SK-N-SH treated with all-trans-retinoic acid at 6 μM for 48 hours (cell line): Measurements from ENCODE around the gene ELFN2.

Experiments
- ESRRG ChIP-seq: fragments of 250-450 bp; sonication (Bioruptor Pico); IDR thresholded peaks from 2 replicates; pipeline ENCODE4 v1.6.1; 2021; ENCODE audit warnings: mild to moderate bottlenecking
- OSR1 ChIP-seq: fragments of 250-450 bp; sonication (Bioruptor Pico); IDR thresholded peaks from 2 replicates; pipeline ENCODE4 v1.8.0; 2022; ENCODE audit warnings: moderate library complexity, mild to moderate bottlenecking, inconsistent platforms
- PPARA ChIP-seq: fragments of 250-450 bp; sonication (Bioruptor Pico); IDR thresholded peaks from 2 replicates; pipeline ENCODE4 v1.5.0; 2020; ENCODE audit warnings: mild to moderate bottlenecking, borderline replicate concordance
- RARB ChIP-seq: fragments of 250-450 bp; sonication (Bioruptor Pico); IDR thresholded peaks from 2 replicates; pipeline ENCODE4 v1.8.0; 2021; ENCODE audit warnings: mild to moderate bottlenecking, moderate library complexity
- SNAI2 ChIP-seq: fragments of 250-450 bp; sonication (Bioruptor Pico); IDR thresholded peaks from 2 replicates; pipeline ENCODE4 v1.5.0; 2020; ENCODE audit warnings: mild to moderate bottlenecking, moderate library complexity
- ZFP3 ChIP-seq: fragments of 250-450 bp; sonication (Bioruptor Pico); IDR thresholded peaks from 2 replicates; pipeline ENCODE4 v1.5.0; 2020; ENCODE audit warnings: mild to moderate bottlenecking, moderate library complexity
- ZFP30 ChIP-seq: fragments of 450-650 bp; formaldehyde crosslinking; IDR thresholded peaks from 2 replicates; pipeline ENCODE4 v1.5.0; 2022; ENCODE audit warnings: mild to moderate bottlenecking, moderate library complexity
- ZNF70 ChIP-seq: fragments of 450-650 bp; formaldehyde crosslinking; IDR thresholded peaks from 2 replicates; pipeline ENCODE4 v1.5.0; 2020; ENCODE audit warnings: mild to moderate bottlenecking, moderate library complexity
- TF ChIP-seq, protein P1 (sequence below): fragments of 250-450 bp; sonication (Bioruptor Pico); IDR thresholded peaks from 2 replicates; pipeline ENCODE4 v1.5.1; 2020; ENCODE audit warnings: low read depth, mild to moderate bottlenecking, moderate library complexity
- TF ChIP-seq, protein P2 (sequence below): fragments of 250-450 bp; sonication (Bioruptor Pico); IDR thresholded peaks from 2 replicates; pipeline ENCODE4 v1.8.0; 2020; ENCODE audit warnings: mild to moderate bottlenecking, moderate library complexity, borderline replicate concordance
- TF ChIP-seq, protein P3 (sequence below): fragments of 250-450 bp; sonication (Bioruptor Pico); IDR thresholded peaks from 2 replicates; pipeline ENCODE4 v1.5.1; 2021; ENCODE audit warnings: mild to moderate bottlenecking, moderate library complexity

DNA sequence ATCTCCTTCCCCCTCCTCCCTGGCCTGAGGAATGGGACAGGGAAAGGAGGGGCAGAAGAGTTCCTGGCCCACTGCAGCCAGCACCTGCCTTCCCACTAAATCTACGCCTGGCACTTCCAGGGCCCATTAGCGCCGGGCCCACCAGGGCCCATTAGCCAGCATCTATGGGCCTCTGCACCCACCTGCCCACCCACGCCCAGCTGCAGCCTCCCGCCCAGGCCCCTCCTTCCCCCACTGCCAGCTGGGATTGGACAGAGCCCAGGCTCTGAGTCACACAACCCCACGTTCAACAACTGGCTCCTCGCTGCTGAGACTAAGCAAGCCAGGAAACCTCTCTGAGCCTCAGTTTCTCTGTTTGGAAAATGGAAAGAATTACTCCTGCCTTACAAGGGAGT is 96.2 kb downstream of the ELFN2 start:
- no peak for TF ChIP-seq ESRRG (CRISPR knock-in tag)
- TF ChIP-seq OSR1 (CRISPR knock-in tag), result no peak
- TF ChIP-seq ZFP3 (CRISPR knock-in tag), result no peak
- TF ChIP-seq ZFP30, result no peak
- TF ChIP-seq PPARA (CRISPR knock-in tag), result no peak
- TF ChIP-seq, protein P1, sequence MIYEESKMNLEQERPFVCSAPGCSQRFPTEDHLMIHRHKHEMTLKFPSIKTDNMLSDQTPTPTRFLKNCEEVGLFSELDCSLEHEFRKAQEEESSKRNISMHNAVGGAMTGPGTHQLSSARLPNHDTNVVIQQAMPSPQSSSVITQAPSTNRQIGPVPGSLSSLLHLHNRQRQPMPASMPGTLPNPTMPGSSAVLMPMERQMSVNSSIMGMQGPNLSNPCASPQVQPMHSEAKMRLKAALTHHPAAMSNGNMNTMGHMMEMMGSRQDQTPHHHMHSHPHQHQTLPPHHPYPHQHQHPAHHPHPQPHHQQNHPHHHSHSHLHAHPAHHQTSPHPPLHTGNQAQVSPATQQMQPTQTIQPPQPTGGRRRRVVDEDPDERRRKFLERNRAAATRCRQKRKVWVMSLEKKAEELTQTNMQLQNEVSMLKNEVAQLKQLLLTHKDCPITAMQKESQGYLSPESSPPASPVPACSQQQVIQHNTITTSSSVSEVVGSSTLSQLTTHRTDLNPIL (CRISPR knock-in tag), result no peak
- no peak for TF ChIP-seq RARB (CRISPR knock-in tag)
- TF ChIP-seq, protein P2, sequence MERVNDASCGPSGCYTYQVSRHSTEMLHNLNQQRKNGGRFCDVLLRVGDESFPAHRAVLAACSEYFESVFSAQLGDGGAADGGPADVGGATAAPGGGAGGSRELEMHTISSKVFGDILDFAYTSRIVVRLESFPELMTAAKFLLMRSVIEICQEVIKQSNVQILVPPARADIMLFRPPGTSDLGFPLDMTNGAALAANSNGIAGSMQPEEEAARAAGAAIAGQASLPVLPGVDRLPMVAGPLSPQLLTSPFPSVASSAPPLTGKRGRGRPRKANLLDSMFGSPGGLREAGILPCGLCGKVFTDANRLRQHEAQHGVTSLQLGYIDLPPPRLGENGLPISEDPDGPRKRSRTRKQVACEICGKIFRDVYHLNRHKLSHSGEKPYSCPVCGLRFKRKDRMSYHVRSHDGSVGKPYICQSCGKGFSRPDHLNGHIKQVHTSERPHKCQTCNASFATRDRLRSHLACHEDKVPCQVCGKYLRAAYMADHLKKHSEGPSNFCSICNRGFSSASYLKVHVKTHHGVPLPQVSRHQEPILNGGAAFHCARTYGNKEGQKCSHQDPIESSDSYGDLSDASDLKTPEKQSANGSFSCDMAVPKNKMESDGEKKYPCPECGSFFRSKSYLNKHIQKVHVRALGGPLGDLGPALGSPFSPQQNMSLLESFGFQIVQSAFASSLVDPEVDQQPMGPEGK, result no peak
- no peak for TF ChIP-seq ZNF70 (CRISPR knock-in tag)
- no peak for TF ChIP-seq SNAI2
- TF ChIP-seq, protein P3, sequence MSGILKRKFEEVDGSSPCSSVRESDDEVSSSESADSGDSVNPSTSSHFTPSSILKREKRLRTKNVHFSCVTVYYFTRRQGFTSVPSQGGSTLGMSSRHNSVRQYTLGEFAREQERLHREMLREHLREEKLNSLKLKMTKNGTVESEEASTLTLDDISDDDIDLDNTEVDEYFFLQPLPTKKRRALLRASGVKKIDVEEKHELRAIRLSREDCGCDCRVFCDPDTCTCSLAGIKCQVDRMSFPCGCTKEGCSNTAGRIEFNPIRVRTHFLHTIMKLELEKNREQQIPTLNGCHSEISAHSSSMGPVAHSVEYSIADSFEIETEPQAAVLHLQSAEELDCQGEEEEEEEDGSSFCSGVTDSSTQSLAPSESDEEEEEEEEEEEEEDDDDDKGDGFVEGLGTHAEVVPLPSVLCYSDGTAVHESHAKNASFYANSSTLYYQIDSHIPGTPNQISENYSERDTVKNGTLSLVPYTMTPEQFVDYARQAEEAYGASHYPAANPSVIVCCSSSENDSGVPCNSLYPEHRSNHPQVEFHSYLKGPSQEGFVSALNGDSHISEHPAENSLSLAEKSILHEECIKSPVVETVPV (CRISPR knock-in tag), result no peak
